ENCODE measurements around the gene ACACA.

The ACACA gene

DNA sequence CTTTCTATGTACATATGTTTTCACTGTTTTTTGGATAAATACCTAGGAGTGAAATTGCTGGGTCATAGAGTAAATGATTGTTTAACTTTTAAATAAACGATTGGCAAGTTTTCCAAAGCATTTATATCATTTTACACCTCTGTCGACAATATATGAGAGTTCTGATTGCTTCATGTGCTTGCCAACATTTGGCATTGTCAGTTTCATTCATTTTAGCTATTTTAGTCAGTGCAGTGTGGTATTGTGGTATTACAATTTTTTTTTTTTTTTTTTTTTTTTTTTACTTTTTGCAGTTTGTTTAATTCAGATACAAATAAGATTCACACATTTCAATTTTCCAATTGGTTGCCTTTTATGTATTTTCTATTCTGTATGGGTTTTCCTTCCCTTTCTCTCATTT lies 26.0 kb upstream of the ACACA start:
- H3K4me3 ChIP-seq (replicated peaks; ENCODE audit: low read depth, low read length): no peak overlapping the region
- no peak for DNase-seq (ENCODE audit: extremely low read depth, low read depth)
- TF ChIP-seq, protein P1, sequence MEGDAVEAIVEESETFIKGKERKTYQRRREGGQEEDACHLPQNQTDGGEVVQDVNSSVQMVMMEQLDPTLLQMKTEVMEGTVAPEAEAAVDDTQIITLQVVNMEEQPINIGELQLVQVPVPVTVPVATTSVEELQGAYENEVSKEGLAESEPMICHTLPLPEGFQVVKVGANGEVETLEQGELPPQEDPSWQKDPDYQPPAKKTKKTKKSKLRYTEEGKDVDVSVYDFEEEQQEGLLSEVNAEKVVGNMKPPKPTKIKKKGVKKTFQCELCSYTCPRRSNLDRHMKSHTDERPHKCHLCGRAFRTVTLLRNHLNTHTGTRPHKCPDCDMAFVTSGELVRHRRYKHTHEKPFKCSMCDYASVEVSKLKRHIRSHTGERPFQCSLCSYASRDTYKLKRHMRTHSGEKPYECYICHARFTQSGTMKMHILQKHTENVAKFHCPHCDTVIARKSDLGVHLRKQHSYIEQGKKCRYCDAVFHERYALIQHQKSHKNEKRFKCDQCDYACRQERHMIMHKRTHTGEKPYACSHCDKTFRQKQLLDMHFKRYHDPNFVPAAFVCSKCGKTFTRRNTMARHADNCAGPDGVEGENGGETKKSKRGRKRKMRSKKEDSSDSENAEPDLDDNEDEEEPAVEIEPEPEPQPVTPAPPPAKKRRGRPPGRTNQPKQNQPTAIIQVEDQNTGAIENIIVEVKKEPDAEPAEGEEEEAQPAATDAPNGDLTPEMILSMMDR (IDR thresholded peaks at IDR 0.05; ENCODE audit: low read depth, low read length, missing control alignments): no peak

DNA sequence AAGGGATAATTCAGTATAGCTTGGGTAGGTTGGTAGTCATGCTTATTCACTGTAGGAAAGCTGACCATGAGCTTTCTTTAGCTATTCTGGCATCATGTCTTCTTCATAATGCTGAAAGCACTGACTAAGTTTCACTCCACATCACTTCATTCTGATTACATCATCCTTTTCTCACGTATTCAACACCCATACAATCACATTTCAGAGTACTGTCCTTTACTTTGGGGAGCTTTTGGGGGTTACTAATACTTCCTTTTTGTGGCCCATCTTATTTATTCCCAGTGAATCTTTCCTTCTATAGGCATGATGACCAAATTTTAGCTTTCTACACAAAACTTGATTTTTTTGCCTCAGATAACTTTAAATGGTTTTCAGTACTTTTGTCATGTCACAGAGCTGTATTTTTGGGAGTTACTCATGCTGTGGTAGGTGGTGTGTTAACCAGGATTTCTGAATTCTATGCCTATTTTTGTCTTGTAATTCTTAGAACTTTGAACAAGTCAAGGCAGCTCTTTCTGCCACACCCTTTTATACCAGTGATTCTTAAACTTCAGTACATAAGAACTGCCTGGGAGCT lies 23.5 kb upstream of the ACACA start:
- no peak overlapping the region for H3K4me3 ChIP-seq (replicated peaks; ENCODE audit: low read depth, low read length)
- TF ChIP-seq, protein P1 (IDR thresholded peaks at IDR 0.05; ENCODE audit: low read depth, low read length, missing control alignments): no peak
- no peak for DNase-seq (ENCODE audit: extremely low read depth, low read depth)

DNA sequence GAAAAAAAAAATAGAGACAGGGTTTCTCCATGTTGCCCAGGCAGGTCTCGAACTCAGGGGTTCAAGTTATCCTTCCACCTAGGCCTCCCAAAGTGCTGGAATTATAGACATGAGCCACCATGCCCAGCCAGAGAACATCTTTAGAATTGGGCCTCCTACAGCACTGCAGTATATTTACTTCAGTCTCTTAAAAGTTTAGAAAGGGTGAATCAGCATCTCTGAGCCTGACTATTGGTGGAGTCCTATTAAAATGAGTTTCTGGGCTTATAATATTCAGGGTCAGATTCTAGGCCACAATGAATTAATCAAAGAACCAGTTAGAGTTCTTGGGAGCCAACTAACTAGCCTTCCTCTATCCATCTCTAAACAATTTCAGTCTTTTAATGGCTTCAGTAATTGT lies 22.8 kb upstream of the ACACA start:
- TF ChIP-seq, protein P1 (IDR thresholded peaks at IDR 0.05; ENCODE audit: low read depth, low read length, missing control alignments): no peak
- no peak for DNase-seq (ENCODE audit: extremely low read depth, low read depth)
- no peak overlapping the region for H3K4me3 ChIP-seq (replicated peaks; ENCODE audit: low read depth, low read length)

DNA sequence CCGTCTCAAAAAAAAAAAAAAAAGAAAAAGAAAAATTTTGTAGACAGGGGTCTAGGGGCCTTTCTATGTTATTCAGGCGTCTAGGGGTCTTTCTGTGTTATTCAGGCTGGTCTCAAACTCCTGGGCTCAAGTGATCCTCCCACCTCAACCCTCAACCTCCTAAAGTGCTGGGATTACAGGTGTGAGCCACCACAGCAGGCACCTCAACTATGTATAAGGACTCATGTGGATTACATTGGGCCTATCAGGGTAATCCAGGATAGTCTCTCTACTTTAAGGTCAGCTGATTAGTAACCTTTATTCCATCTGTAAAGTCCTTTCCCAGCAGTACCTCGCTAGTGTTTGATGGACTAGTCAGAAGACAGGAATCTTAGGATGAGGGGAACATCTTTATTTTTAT lies 22.4 kb upstream of the ACACA start:
- DNase-seq (ENCODE audit: extremely low read depth, low read depth): no peak
- TF ChIP-seq, protein P1 (IDR thresholded peaks at IDR 0.05; ENCODE audit: low read depth, low read length, missing control alignments): no peak
- no peak overlapping the region for H3K4me3 ChIP-seq (replicated peaks; ENCODE audit: low read depth, low read length)

DNA sequence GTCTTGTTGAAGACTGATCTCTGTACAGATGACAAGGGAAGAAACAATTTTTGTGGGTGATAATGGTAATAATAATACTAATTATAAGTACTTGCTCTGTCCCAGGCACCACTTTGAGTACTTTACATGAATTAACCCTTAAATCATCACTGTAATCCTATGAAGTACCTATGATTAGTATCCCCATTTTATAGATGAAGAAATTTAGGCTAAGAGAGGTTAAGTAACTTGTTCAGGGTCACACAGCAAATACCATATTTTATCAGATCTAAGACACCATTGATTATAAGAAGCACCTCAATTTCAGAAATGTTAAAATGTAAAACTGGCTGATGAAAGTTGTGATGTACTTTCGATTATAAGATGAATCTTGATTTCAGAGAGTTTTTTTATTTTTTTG lies 18.6 kb upstream of the ACACA start:
- DNase-seq (ENCODE audit: extremely low read depth, low read depth): no peak
- H3K4me3 ChIP-seq (replicated peaks; ENCODE audit: low read depth, low read length): no peak overlapping the region
- TF ChIP-seq, protein P1 (IDR thresholded peaks at IDR 0.05; ENCODE audit: low read depth, low read length, missing control alignments): no peak

DNA sequence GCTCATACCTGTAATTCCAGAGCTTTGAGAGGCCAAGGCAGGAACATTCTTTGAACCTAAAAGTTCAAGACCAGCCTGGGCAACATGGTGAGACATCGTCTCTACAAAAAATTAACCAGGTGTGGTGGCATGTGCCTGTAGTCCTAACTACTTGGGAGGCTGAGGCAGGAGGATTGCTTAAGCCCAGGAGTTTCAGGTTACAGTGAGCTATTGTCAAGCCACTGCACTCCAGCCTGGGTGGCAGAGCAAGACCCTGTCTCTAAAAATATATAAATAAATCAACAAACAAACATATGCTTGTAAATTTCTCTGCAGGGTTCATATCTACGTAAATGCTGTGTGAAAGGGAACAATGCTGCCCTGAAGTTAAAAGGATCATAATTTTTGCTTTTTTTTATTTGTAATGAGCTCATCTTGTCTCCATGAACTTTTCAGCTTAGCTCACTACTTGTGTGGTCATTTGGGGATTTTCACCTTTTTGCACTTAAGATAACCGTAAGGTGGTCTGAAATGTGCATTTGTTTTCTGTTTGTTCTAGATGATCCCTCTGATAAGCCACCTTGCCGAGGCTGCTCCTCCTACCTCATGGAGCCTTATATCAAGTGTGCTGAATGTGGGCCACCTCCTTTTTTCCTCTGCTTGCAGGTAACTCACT lies 16.5 kb upstream of the ACACA start:
- TF ChIP-seq, protein P1 (IDR thresholded peaks at IDR 0.05; ENCODE audit: low read depth, low read length, missing control alignments): no peak
- DNase-seq (ENCODE audit: extremely low read depth, low read depth): no peak
- no peak overlapping the region for H3K4me3 ChIP-seq (replicated peaks; ENCODE audit: low read depth, low read length)

DNA sequence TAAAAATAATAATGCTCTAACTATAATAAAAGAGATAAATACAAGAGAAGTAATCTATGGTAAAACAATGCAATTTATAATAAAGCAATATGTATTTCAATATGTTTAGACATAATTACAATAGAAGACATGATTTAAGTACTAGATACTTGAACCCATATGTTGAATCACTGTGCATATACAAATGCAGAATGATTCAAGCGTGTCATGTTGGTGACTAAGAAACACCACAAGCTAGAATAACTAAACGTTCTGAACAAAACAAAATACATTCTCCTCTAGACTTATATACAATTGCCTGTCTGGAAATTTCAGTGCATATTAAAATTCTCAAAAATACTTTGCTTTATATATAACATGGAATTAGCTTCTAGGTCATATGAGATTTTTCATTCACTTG lies 11.2 kb upstream of the ACACA start:
- no peak for DNase-seq (ENCODE audit: extremely low read depth, low read depth)
- H3K4me3 ChIP-seq (replicated peaks; ENCODE audit: low read depth, low read length): no peak overlapping the region
- TF ChIP-seq, protein P1 (IDR thresholded peaks at IDR 0.05; ENCODE audit: low read depth, low read length, missing control alignments): no peak
